ENCODE results near the gene APOH.

- TF ChIP-seq CTCF (IDR thresholded peaks at IDR 0.05) = no peak
- TF ChIP-seq POLR2A (IDR thresholded peaks at IDR 0.05) = no peak
These were observed 18.0 kb downstream of the APOH start for GRCh38 chr17:66211047-66211810.
